Activated naive CD4-positive, alpha-beta T cell treated with anti-CD3 and anti-CD28 coated beads, Interleukin-2, amount 10 ng/mL, durations not matched to agents 7 days and 5 days (primary cell): ENCODE results near the gene TSBP1.
"Not testable (repeated sequence)": the region's sequence is repeated elsewhere in the genome, so short reads cannot be mapped to it uniquely, and the experiment has no call there.

ENCODE experiments used
- CTCF ChIA-PET: fragments of 350-600 bp; sonication (Branson Sonifier 250); formaldehyde crosslinking; loops from one replicate; lab custom pipeline; 2021; ENCODE audit warnings: antibody characterized with exemption; lab: Charles Lee
- DNase-seq: peaks from one replicate; pipeline ENCODE4 v3.0.0-alpha.2; 2020
- H3K27ac Mint-ChIP-seq: one replicate; pipeline ENCODE4 v1.8.0; 2021; ENCODE audit warnings: mild to moderate bottlenecking, moderate library complexity, mixed read lengths
- H3K27me3 Mint-ChIP-seq: one replicate; pipeline ENCODE4 v1.8.0; 2021; ENCODE audit warnings: mild to moderate bottlenecking, mixed read lengths
- H3K36me3 Mint-ChIP-seq: one replicate; pipeline ENCODE4 v1.8.0; 2021; ENCODE audit warnings: mixed read lengths
- H3K4me1 Mint-ChIP-seq: one replicate; pipeline ENCODE4 v1.8.0; 2021; ENCODE audit warnings: mixed read lengths
- H3K4me3 Mint-ChIP-seq: one replicate; pipeline ENCODE4 v1.8.0; 2021; ENCODE audit warnings: mild to moderate bottlenecking, moderate library complexity, mixed read lengths
- H3K9me3 Mint-ChIP-seq: one replicate; pipeline ENCODE4 v1.8.0; 2021; ENCODE audit warnings: mixed read lengths

The TSBP1 gene

GRCh38 chr6:32353348-32353747 is 18.4 kb downstream of the TSBP1 start:
- no peak for DNase-seq
- H3K9me3 Mint-ChIP-seq: no peaks in the 10 kb centered on the region
- no peaks in the 10 kb centered on the region for H3K4me1 Mint-ChIP-seq
- no peak overlapping the region for H3K4me3 Mint-ChIP-seq
- H3K27me3 Mint-ChIP-seq: peaks cover 21% of the 10 kb centered on the region
- no peak overlapping the region for H3K27ac Mint-ChIP-seq
- no peaks in the 10 kb centered on the region for H3K36me3 Mint-ChIP-seq
- CTCF ChIA-PET: no interaction called here

- Mint-ChIP-seq H3K36me3 (no peaks in the 10 kb centered on the region), H3K27me3 (peaks cover 22% of the 10 kb centered on the region), H3K4me3 (no peak overlapping the region), H3K27ac (no peak overlapping the region), H3K4me1 (no peaks in the 10 kb centered on the region), H3K9me3 (no peaks in the 10 kb centered on the region)
- no peak for DNase-seq
- CTCF ChIA-PET: interaction anchor here (0.6 to 0.7 kb wide), 2 partner anchors 18 to 214 kb away, joined by 3 read pairs; no protein-coding TSS in a partner anchor
These were observed 31.5 kb downstream of the TSBP1 start for GRCh38 chr6:32340242-32340641.

DNA sequence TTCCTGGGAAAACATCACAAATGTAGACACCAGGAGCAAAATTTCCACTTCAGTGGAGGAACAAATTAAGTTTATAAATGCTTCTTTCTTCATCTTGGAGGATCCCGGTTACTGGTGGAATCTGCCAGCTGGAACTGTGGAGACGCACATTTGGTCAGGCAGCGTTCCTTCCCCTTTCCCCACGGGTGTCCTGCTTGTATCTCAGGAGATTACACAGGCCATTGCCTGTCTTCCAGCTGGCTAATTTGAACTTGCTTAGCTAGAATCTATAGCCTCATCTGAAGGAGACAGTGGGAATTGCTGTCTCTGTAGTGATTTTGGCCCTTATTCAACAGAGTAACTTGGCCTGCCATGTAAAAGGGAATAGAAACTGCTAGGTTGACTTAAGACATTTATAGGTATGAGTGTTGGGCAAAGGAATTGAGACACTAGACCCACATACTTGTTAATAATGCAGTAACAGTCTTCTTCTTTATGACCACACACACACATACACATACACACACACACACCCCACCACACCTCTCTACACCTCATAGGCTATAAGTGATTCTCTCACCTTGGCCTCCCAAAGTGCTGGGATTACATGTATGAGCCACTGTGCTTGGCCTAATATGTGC is 34.4 kb downstream of the TSBP1 start:
- Mint-ChIP-seq H3K27ac (no peak overlapping the region), H3K9me3 (no peaks in the 10 kb centered on the region), H3K27me3 (peaks cover 26% of the 10 kb centered on the region), H3K36me3 (no peaks in the 10 kb centered on the region), H3K4me3 (no peak overlapping the region), H3K4me1 (no peaks in the 10 kb centered on the region)
- no peak for DNase-seq
- CTCF ChIA-PET: no interaction called here

DNA sequence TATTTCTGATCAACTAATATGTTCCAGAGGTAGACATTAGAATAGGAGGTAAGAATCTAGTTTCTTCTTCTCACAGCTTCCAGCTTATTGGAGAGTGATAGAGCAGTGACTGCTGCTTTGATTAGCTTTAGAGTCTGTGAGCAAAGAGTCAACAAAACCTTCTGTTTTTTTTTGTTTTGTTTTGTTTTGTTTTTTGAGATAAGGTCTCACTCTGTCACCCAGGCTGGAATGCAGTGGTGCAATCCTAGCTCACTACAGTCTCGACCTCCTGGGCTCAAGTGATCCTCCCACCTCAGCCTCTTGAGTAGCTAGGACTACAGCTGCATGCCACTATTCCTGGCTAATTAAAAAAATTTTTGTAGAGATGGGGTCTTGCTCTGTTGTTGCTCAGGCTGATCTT is 39.3 kb downstream of the TSBP1 start:
- no peaks in the 10 kb centered on the region for H3K36me3 Mint-ChIP-seq
- DNase-seq: no peak
- H3K27ac Mint-ChIP-seq: no peak overlapping the region
- no peaks in the 10 kb centered on the region for H3K9me3 Mint-ChIP-seq
- H3K4me1 Mint-ChIP-seq: no peaks in the 10 kb centered on the region
- no peak overlapping the region for H3K4me3 Mint-ChIP-seq
- CTCF ChIA-PET: no interaction called here
- H3K27me3 Mint-ChIP-seq: peaks cover 10% of the 10 kb centered on the region

GRCh38 chr6:32329141-32329540 is 42.6 kb downstream of the TSBP1 start:
- CTCF ChIA-PET: no interaction called here
- DNase-seq: no peak
- no peaks in the 10 kb centered on the region for H3K4me1 Mint-ChIP-seq

GRCh38 chr6:32327103-32327502 is 44.6 kb downstream of the TSBP1 start:
- Mint-ChIP-seq H3K4me1 (no peaks in the 10 kb centered on the region), H3K36me3 (no peaks in the 10 kb centered on the region), H3K9me3 (no peaks in the 10 kb centered on the region), H3K27ac (no peak overlapping the region), H3K4me3 (no peak overlapping the region), H3K27me3 (peaks cover 19% of the 10 kb centered on the region)
- DNase-seq: no peak
- CTCF ChIA-PET: no interaction called here

More at GRCh38 chr6:32329141-32329540, 42.6 kb downstream of the TSBP1 start:
- H3K27ac Mint-ChIP-seq: no peak overlapping the region
- H3K4me3 Mint-ChIP-seq: no peak overlapping the region
- no peaks in the 10 kb centered on the region for H3K9me3 Mint-ChIP-seq
- no peaks in the 10 kb centered on the region for H3K36me3 Mint-ChIP-seq
- H3K27me3 Mint-ChIP-seq: peaks cover 10% of the 10 kb centered on the region

DNA sequence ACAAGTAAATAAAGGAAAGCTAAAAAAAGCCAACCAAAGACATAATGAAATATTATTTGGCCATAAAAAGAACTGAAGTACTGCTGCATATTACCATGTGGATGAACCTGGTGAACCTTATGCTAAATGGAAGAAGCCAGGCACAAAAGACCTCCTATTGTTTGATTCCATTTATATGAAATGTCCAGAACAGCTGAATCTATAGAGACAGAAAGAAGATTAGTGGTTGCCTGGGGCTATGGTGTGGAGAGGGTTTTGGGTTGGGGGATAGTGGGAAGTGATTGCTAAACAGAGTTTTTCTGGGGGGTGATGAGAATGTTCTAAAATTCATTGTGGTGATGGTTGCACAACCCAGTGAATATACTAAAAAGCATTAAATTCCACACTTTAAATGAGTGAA is 53.2 kb downstream of the TSBP1 start:
- H3K4me3 Mint-ChIP-seq: no peak overlapping the region
- peaks cover 19% of the 10 kb centered on the region for H3K27me3 Mint-ChIP-seq
- H3K9me3 Mint-ChIP-seq: no peaks in the 10 kb centered on the region
- H3K36me3 Mint-ChIP-seq: no peaks in the 10 kb centered on the region
- no peaks in the 10 kb centered on the region for H3K4me1 Mint-ChIP-seq
- no peak for DNase-seq
- H3K27ac Mint-ChIP-seq: no peak overlapping the region
- CTCF ChIA-PET: no interaction called here

- CTCF ChIA-PET: no interaction called here
- no peak for DNase-seq
- H3K4me1 Mint-ChIP-seq: no peaks in the 10 kb centered on the region
- no peak overlapping the region for H3K4me3 Mint-ChIP-seq
- no peak overlapping the region for H3K27ac Mint-ChIP-seq
- no peaks in the 10 kb centered on the region for H3K9me3 Mint-ChIP-seq
- H3K36me3 Mint-ChIP-seq: no peaks in the 10 kb centered on the region
- peaks cover 15% of the 10 kb centered on the region for H3K27me3 Mint-ChIP-seq
These were observed 54.2 kb downstream of the TSBP1 start for GRCh38 chr6:32317541-32317940.

DNA sequence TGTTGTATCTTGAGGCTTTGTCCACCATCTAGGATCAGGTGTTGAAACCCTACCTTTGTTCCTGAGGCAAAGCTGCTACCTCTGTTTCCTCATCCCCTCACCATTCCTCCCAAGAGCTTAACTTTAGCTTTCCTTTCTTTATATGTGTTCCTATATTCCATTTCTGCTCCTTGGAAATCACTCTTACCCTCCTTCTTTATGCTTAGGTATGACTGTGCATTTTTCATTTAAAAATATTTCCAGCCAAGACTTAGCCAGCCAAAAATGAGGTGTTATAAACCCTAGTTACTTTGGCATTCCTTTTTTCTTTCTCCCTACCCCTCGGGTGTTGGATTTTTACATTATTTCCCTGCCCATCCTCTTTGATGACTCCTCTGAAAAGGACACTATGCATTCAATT is 57.7 kb downstream of the TSBP1 start:
- Mint-ChIP-seq H3K36me3 (no peaks in the 10 kb centered on the region), H3K27ac (no peak overlapping the region), H3K27me3 (peaks cover 14% of the 10 kb centered on the region), H3K4me3 (no peak overlapping the region), H3K4me1 (no peaks in the 10 kb centered on the region), H3K9me3 (no peaks in the 10 kb centered on the region)
- CTCF ChIA-PET: no interaction called here
- no peak for DNase-seq

DNA sequence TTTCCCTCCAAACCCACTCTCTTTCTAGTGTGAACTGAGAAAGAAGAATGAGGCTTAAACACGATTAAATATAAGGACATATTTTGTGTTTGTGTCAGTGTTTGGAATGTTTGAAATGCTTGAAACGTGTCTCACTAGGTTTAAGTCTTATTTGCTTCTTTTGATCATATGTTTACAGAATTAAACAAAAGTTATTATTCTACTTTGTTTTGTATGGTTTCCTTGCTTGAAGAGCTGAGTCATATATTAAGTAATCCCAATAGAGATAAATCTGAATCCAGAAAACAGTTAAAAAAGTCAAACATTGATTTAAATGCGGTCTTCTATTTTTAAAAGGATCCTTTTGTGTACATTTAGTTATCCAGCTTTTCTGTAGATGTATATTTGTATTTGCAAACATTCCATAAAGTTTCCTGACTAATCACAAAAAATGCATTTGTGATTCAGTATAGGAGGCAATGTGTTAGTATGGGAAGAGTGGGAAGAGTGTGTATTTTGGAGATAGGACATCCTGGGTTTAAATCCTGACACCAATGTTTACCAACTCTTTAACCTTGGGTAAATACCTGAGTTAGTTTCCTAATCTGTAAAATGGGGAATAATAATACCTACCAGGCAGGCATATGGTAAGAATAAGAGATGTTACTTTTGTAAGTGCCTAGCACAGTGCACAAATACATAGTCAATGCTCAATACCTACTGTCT is 72.9 kb downstream of the TSBP1 start:
- no peaks in the 10 kb centered on the region for H3K36me3 Mint-ChIP-seq
- peaks cover under 1% of the 10 kb centered on the region for H3K4me1 Mint-ChIP-seq
- no peak for DNase-seq
- H3K27ac Mint-ChIP-seq: no peak overlapping the region
- no peaks in the 10 kb centered on the region for H3K9me3 Mint-ChIP-seq
- CTCF ChIA-PET: no interaction called here
- H3K27me3 Mint-ChIP-seq: peaks cover 17% of the 10 kb centered on the region
- H3K4me3 Mint-ChIP-seq: no peak overlapping the region

- H3K9me3 Mint-ChIP-seq, H3K4me1 Mint-ChIP-seq, H3K27ac Mint-ChIP-seq, CTCF ChIA-PET, H3K36me3 Mint-ChIP-seq, DNase-seq, H3K4me3 Mint-ChIP-seq: not testable (repeated sequence)
- peaks cover 30% of the 10 kb centered on the region for H3K27me3 Mint-ChIP-seq
These were observed 76.7 kb downstream of the TSBP1 start for GRCh38 chr6:32294980-32295379.

- Mint-ChIP-seq H3K9me3 (no peaks in the 10 kb centered on the region), H3K4me1 (no peaks in the 10 kb centered on the region), H3K4me3 (no peak overlapping the region), H3K27ac (no peak overlapping the region), H3K27me3 (peaks cover 32% of the 10 kb centered on the region), H3K36me3 (no peaks in the 10 kb centered on the region)
- no peak for DNase-seq
- CTCF ChIA-PET: no interaction called here
These were observed 77.1 kb downstream of the TSBP1 start for GRCh38 chr6:32294566-32294965.

GRCh38 chr6:32293695-32294094 is 78.0 kb downstream of the TSBP1 start:
- no peak overlapping the region for H3K4me3 Mint-ChIP-seq
- H3K4me1 Mint-ChIP-seq: no peaks in the 10 kb centered on the region
- no peak overlapping the region for H3K27ac Mint-ChIP-seq
- no peaks in the 10 kb centered on the region for H3K36me3 Mint-ChIP-seq
- CTCF ChIA-PET: no interaction called here
- peaks cover 30% of the 10 kb centered on the region for H3K27me3 Mint-ChIP-seq
- H3K9me3 Mint-ChIP-seq: no peaks in the 10 kb centered on the region
- DNase-seq: no peak

DNA sequence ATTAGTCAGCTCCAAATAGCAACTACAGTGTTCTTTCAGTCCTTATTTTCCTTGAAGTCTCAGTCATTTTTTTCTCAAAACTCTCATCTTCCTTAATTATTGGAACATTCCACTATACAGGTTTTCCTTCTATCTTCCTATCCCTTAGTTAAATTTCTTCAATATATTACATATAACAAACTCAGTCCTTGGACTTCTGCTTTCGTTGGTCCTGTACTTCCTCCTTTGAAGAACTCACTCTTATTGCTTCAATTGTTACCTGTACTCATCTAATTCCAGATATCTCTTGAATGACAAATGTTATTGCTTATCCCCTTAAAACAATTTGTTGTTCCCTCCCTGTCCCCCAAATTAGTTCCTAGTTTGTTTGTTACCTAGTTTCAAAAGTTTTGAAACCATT is 80.2 kb downstream of the TSBP1 start:
- H3K27ac Mint-ChIP-seq: no peak overlapping the region
- CTCF ChIA-PET: no interaction called here
- no peak for DNase-seq

DNA sequence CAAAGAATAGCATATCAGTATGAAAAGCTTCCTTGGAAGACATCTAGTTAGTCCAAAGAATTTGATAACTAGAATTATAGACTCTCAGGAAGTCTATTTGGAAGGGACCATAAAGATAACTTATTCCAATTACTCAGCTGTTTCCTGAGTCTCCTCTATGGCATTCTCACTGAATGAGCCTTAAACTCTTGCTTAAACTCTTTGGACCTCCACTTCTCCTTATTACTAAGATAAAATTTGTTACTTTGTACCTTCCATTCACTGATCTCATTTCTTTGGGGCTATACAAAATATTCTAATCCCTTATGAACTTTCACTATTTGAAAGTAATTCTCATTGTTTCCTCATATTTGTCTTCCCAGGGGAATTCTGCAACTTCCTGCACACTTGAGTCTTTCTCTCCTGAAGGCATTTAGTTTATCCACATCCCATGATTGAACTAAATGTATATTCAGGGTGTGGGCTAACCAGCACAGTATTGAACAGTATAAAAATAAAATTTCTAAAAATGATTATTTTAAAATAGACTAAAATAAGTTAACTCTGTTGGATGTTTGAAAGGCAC is 80.7 kb downstream of the TSBP1 start:
- no peaks in the 10 kb centered on the region for H3K4me1 Mint-ChIP-seq
- H3K27me3 Mint-ChIP-seq: peaks cover 38% of the 10 kb centered on the region
- CTCF ChIA-PET: no interaction called here

More for the DNA sequence above, 80.2 kb downstream of the TSBP1 start:
- Mint-ChIP-seq H3K27me3 (peaks cover 38% of the 10 kb centered on the region), H3K36me3 (no peaks in the 10 kb centered on the region), H3K4me3 (no peak overlapping the region), H3K9me3 (no peaks in the 10 kb centered on the region), H3K4me1 (no peaks in the 10 kb centered on the region)

More for the DNA sequence above, 80.7 kb downstream of the TSBP1 start:
- Mint-ChIP-seq H3K4me3 (no peak overlapping the region), H3K9me3 (no peaks in the 10 kb centered on the region), H3K36me3 (no peaks in the 10 kb centered on the region), H3K27ac (no peak overlapping the region)
- DNase-seq: no peak
